ENCODE measurements around the gene TLCD3B.
"Not testable (repeated sequence)": the region's sequence is repeated elsewhere in the genome, so short reads cannot be mapped to it uniquely, and the experiment has no call there.

TLCD3B gene

GRCh38 chr16:30060836-30061554 lies 29.9 kb upstream of the TLCD3B start:
- DNase-seq (ENCODE audit: low read depth, low spot score) = no peak

GRCh38 chr16:30060346-30060745 lies 29.3 kb upstream of the TLCD3B start:
- no peak for DNase-seq (ENCODE audit: low read depth, low spot score)

- DNase-seq (ENCODE audit: low read depth, low spot score) = no peak
Measured at GRCh38 chr16:30054959-30055553, 24.0 kb upstream of the TLCD3B start.

- no peak for DNase-seq (ENCODE audit: low read depth, low spot score)
Measured at GRCh38 chr16:30054451-30054850, 23.4 kb upstream of the TLCD3B start.

- peak; percentile 51 for DNase-seq (ENCODE audit: low read depth, low spot score)
Measured at GRCh38 chr16:30053376-30054015, 22.4 kb upstream of the TLCD3B start.

- peak; percentile 96 for DNase-seq (ENCODE audit: low read depth, low spot score)
Measured at GRCh38 chr16:30052671-30053372, 21.8 kb upstream of the TLCD3B start.

- DNase-seq (ENCODE audit: low read depth, low spot score) = peak; percentile 56
Measured at GRCh38 chr16:30051518-30051917, 20.4 kb upstream of the TLCD3B start.

- DNase-seq (ENCODE audit: low read depth, low spot score) = no peak
Measured at GRCh38 chr16:30049871-30050270, 18.8 kb upstream of the TLCD3B start.

- no peak for DNase-seq (ENCODE audit: low read depth, low spot score)
Measured at GRCh38 chr16:30046588-30046987, 15.5 kb upstream of the TLCD3B start.

- DNase-seq (ENCODE audit: low read depth, low spot score) = no peak
Measured at GRCh38 chr16:30046178-30046577, 15.1 kb upstream of the TLCD3B start.

- DNase-seq (ENCODE audit: low read depth, low spot score) = no peak
Measured at GRCh38 chr16:30041841-30042240, 10.8 kb upstream of the TLCD3B start.

GRCh38 chr16:30040690-30041089 lies 9.6 kb upstream of the TLCD3B start:
- not testable (repeated sequence) for DNase-seq (ENCODE audit: low read depth, low spot score)

GRCh38 chr16:30040221-30040620 lies 9.2 kb upstream of the TLCD3B start:
- no peak for DNase-seq (ENCODE audit: low read depth, low spot score)

GRCh38 chr16:30033270-30033669 lies 2.2 kb upstream of the TLCD3B start:
- DNase-seq (ENCODE audit: low read depth, low spot score) = no peak

GRCh38 chr16:30032083-30032819 lies 1.2 kb upstream of the TLCD3B start:
- DNase-seq (ENCODE audit: low read depth, low spot score) = peak; percentile 72

GRCh38 chr16:30031477-30031918 lies 427 bp upstream of the TLCD3B start:
- no peak for DNase-seq (ENCODE audit: low read depth, low spot score)

GRCh38 chr16:30030011-30030685 lies 923 bp downstream of the TLCD3B start:
- DNase-seq (ENCODE audit: low read depth, low spot score) = no peak

- peak; percentile 49 for DNase-seq (ENCODE audit: low read depth, low spot score)
Measured at GRCh38 chr16:30028438-30029076, 2.5 kb downstream of the TLCD3B start.

GRCh38 chr16:30027588-30028437 lies 3.3 kb downstream of the TLCD3B start:
- DNase-seq (ENCODE audit: low read depth, low spot score) = no peak

GRCh38 chr16:30026449-30026848 lies 4.6 kb downstream of the TLCD3B start:
- no peak for DNase-seq (ENCODE audit: low read depth, low spot score)
